HEK293 (cell line): ENCODE data around the gene NUP58.

ENCODE experiments used
- BCL11A ChIP-seq: fragments of 450-650 bp; formaldehyde crosslinking; IDR thresholded peaks from 2 replicates; pipeline ENCODE4 v1.5.1; 2016; ENCODE audit warnings: low read depth, missing biosample characterization, missing genetic modification characterization
- CTCF ChIP-seq: fragments of 450-650 bp; formaldehyde crosslinking; IDR thresholded peaks from 2 replicates; pipeline ENCODE4 v1.5.1; 2016; ENCODE audit warnings: missing biosample characterization, missing genetic modification characterization
- KLF16 ChIP-seq: fragments of 450-650 bp; formaldehyde crosslinking; IDR thresholded peaks from 2 replicates; pipeline ENCODE4 v1.5.1; 2017; ENCODE audit warnings: missing biosample characterization, missing genetic modification characterization
- KLF7 ChIP-seq: fragments of 450-650 bp; formaldehyde crosslinking; IDR thresholded peaks from 2 replicates; pipeline ENCODE4 v1.5.1; 2016; ENCODE audit warnings: missing biosample characterization, missing genetic modification characterization, borderline replicate concordance
- PATZ1 ChIP-seq: fragments of 450-650 bp; formaldehyde crosslinking; IDR thresholded peaks from 2 replicates; pipeline ENCODE4 v1.5.1; 2016; ENCODE audit warnings: missing biosample characterization, missing genetic modification characterization
- TRIM28 ChIP-seq: IDR thresholded peaks from 2 replicates; pipeline ENCODE4 v1.6.1; 2011; ENCODE audit warnings: low read length, control low read depth, borderline replicate concordance
- TSHZ1 ChIP-seq: fragments of 450-650 bp; formaldehyde crosslinking; IDR thresholded peaks from 2 replicates; pipeline ENCODE4 v1.5.1; 2016; ENCODE audit warnings: missing biosample characterization, missing genetic modification characterization, borderline replicate concordance
- ZBTB26 ChIP-seq: fragments of 450-650 bp; formaldehyde crosslinking; optimal IDR thresholded peaks from 2 replicates; pipeline ENCODE3; 2016; ENCODE audit warnings: missing biosample characterization, mild to moderate bottlenecking, missing genetic modification characterization
- ZNF24 ChIP-seq: fragments of 450-650 bp; formaldehyde crosslinking; IDR thresholded peaks from 2 replicates; pipeline ENCODE4 v1.5.1; 2016; ENCODE audit warnings: missing biosample characterization, missing genetic modification characterization
- ZNF362 ChIP-seq: fragments of 450-650 bp; formaldehyde crosslinking; IDR thresholded peaks from 2 replicates; pipeline ENCODE4 v1.5.1; 2016; ENCODE audit warnings: missing biosample characterization, missing genetic modification characterization
- ZNF549 ChIP-seq: fragments of 450-650 bp; IDR thresholded peaks from 2 replicates; pipeline ENCODE4 v1.5.1; 2018; ENCODE audit warnings: missing biosample characterization, missing genetic modification characterization, mild to moderate bottlenecking, inconsistent platforms, moderate library complexity
- ZNF792 ChIP-seq: fragments of 450-650 bp; formaldehyde crosslinking; IDR thresholded peaks from 2 replicates; pipeline ENCODE4 v1.5.1; 2016; ENCODE audit warnings: missing biosample characterization, missing genetic modification characterization
- ZSCAN30 ChIP-seq: fragments of 450-650 bp; IDR thresholded peaks from 2 replicates; pipeline ENCODE4 v1.5.1; 2018; ENCODE audit warnings: missing biosample characterization, mild to moderate bottlenecking, missing genetic modification characterization, moderate library complexity

- TF ChIP-seq ZNF549 (tag by site-specific recombination) (no peak), CTCF (no peak), TSHZ1 (no peak), KLF16 (tag by site-specific recombination) (no peak), ZNF792 (tag by site-specific recombination) (no peak), ZBTB26 (tag by site-specific recombination) (no peak), TRIM28 (no peak), ZNF24 (tag by site-specific recombination) (no peak), PATZ1 (no peak), ZNF362 (tag by site-specific recombination) (no peak), BCL11A (tag by site-specific recombination) (no peak), ZSCAN30 (tag by site-specific recombination) (no peak), KLF7 (tag by site-specific recombination) (no peak)
These were observed 50.8 kb downstream of the NUP58 start for GRCh38 chr13:25352230-25352629.
